Spinal cord (tissue), 10 donors: ENCODE measurements around the gene CREB5. TPM values are rescaled to one million over a fixed set of nuclear protein-coding genes. Genes with fewer than 3 reads are reported as not detected.
A peak's percentile ranks its signal among the peaks of the same experiment; 100 is the strongest.

Experiments used
- DNase-seq, 6 donors: peaks; one replicate each; pipeline versions ENCODE4 v3.0.0 to v3.0.0-alpha.2; 2013 to 2015; ENCODE audit warnings: low spot score in 6 of 6, low read depth in 4 of 6
- H3K27ac ChIP-seq: one replicate; pipeline ENCODE4 v1.5.1; 2013; ENCODE audit warnings: low read depth, low read length, control low read depth
- H3K27me3 ChIP-seq: one replicate; pipeline ENCODE4 v1.6.1; 2013; ENCODE audit warnings: low read length; ENCODE audit not compliant: control insufficient read depth, insufficient read depth
- H3K36me3 ChIP-seq: one replicate; pipeline ENCODE4 v1.6.1; 2013; ENCODE audit warnings: low read length; ENCODE audit not compliant: control insufficient read depth, insufficient read depth
- H3K4me1 ChIP-seq: one replicate; pipeline ENCODE4 v1.6.1; 2013; ENCODE audit warnings: low read length; ENCODE audit not compliant: control insufficient read depth, insufficient read depth
- H3K4me3 ChIP-seq: one replicate; pipeline ENCODE4 v1.5.1; 2013; ENCODE audit warnings: low read depth, low read length, control low read depth
- H3K9me3 ChIP-seq: one replicate; pipeline ENCODE4 v1.6.1; 2013; ENCODE audit warnings: low read length; ENCODE audit not compliant: control insufficient read depth, insufficient read depth
- WGBS: methylation state at CpG from one replicate; pipeline ENCODE4 v1.1.5; 2013; ENCODE audit warnings: missing lambda C conversion rate; ENCODE audit not compliant: insufficient coverage; 5-methylcytosine and 5-hydroxymethylcytosine counted together
- polyA plus RNA-seq, 2 donors: library from polyadenylated mRNA; unstranded; fragments of 120-200 nt; gene quantifications; one replicate each; pipeline ENCODE4 v1.2.1, GENCODE V29; 2013; ENCODE audit not compliant: insufficient read length in 2 of 2
- total RNA-seq, 2 donors: library from RNA; depleted of rRNA in 1 of 2; stranded (reverse); fragments of 120-200 nt in 1 of 2; fragments of >200 nt in 1 of 2; gene quantifications; one replicate each; pipeline versions ENCODE4 v1.2.3 to v1.2.4, GENCODE V29; 2013 to 2014
- donor health status: healthy.

CREB5 gene
- total and polyA plus RNA-seq, 4 donors = 15.3 to 34.3 (median 17.0) TPM

DNA sequence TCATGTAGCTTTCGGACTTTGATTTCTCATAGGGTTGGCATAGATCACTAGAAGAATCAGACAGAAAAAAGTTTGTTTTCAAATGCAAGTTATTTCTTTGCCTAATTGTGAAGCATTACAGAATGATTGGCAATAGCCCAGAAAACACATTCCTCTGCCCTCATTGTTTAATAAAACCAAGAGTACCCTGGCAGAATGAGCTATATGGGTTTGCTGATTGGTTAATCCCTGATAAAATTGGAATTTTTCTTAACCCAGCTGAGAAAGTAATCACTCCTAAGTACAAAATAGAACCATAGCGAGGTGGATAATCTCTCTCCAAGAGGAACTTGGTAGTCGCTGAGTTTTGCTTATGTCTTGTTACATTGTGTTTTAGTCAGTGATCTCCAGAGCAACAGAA is 30.9 kb upstream of the CREB5 start:
- Histone ChIP-seq H3K9me3 (no peaks in the 10 kb centered on the region), H3K4me1 (no peaks in the 10 kb centered on the region), H3K36me3 (no peaks in the 10 kb centered on the region), H3K4me3 (no peak overlapping the region), H3K27ac (no peak overlapping the region), H3K27me3 (no peaks in the 10 kb centered on the region)
- no CpG with 5 or more reads among the region's 3 CpGs for WGBS
- DNase-seq = no peak

DNA sequence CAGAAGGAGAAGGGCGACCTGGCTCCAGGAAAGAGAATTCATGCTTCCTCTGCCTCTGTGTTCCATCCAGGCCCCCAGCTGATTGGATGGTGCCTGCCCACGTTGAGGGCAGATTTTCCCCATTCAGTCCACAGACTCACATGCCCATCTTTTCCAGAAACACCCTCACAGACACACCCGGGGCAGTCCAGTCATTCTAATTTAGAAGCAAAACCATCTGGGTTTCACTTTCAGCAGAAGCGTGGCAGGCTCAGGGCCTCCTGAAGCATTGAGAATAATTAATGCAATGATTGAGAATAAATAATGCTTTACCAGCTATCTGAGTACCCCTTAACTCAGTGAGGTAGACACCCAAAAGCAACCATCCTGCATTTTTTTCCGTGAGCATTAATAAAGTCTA is 30.2 kb upstream of the CREB5 start:
- H3K4me3 ChIP-seq = no peak overlapping the region
- H3K27ac ChIP-seq = no peak overlapping the region
- no peaks in the 10 kb centered on the region for H3K27me3 ChIP-seq
- H3K36me3 ChIP-seq = no peaks in the 10 kb centered on the region
- H3K4me1 ChIP-seq = no peaks in the 10 kb centered on the region
- no peak for DNase-seq
- H3K9me3 ChIP-seq = no peaks in the 10 kb centered on the region
- 92% methylated on average over 3 of the region's 5 CpGs for WGBS

DNA sequence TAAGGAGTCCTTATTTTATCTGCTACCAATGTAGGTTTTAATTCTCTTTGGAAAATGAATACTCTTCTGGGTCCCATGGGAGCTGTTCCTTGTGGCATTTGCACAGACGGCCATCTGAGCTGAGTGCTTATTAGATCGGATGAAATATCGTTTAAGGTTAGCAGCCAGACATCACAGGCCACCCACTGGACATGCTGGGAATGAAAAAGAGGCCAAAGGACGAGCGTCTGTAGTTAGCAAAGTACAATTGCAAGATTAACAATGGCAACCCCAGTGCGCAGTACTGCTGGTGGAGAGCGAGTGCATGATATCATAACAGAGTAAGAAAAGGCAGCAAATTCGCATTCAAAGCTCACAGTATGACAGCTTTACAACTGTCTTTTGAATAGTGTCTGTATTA is 28.3 kb upstream of the CREB5 start:
- Histone ChIP-seq H3K36me3 (no peaks in the 10 kb centered on the region), H3K4me1 (no peaks in the 10 kb centered on the region), H3K27ac (no peak overlapping the region), H3K9me3 (no peaks in the 10 kb centered on the region), H3K4me3 (no peak overlapping the region), H3K27me3 (no peaks in the 10 kb centered on the region)
- WGBS = 35% methylated on average over 5 of the region's 8 CpGs
- peak in 1 of 6 donors; percentile 28 for DNase-seq

DNA sequence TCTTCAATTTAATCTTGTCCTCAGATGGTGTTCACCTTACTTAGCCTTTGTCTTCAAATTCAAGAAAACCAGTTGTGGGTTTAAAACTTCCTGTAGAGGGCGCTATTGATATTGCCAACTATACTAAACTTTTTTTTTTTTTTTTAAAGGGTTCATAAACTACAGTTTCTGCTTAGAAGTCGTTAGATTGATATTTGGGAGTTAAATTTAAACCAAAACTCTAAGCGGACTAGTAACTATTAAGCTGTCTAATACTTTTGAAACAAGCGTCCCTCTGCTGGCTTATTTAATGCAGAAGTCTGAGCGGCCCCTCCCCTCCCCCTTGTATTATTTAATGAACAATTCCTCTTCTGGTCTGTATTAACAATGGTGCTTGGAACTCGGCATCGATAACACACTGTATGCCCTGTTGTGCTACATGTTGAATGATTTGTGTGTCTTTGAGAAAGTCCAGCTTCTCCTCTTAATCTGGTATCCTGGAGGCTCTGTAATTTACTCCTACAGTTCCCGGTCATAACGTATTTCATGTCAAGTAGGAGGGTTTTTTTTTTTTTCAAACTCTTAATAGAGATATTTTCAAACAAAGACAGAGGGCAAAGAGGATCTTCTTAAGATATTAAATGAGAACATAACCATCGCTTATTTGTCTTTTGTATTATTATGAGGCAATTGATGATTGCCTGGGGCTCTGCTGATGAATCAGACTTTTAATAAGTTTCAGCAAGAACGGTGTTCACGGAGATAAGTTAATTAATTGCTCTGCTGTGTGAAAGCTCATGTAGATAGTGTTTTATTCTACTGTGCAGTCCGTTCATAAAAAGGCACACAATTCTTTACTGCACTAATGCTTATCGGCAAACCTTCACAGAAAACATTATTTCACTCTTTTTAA is 22.6 kb upstream of the CREB5 start:
- H3K27ac ChIP-seq = peak overlapping the region; percentile 76
- WGBS = no CpG with 5 or more reads among the region's 14 CpGs

DNA sequence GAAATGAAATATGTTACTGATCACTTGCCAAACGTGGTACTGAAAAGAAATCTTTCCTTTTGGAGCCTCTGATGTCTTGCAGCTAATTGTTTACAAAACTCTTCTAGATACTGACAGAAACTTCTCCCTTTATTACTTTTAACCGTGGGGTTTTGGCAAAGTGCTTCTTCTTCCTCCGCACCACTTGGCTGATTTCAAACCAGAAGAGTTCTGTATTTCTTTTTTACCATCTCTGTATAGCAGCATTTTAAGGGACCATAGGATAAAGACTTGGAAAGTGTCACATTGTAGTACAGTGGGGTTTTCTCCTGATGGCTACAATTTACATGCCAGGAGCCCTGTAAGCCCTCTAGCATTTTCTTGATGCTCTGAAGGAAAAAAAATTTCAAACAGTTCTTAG is 21.9 kb upstream of the CREB5 start:
- H3K36me3 ChIP-seq = no peaks in the 10 kb centered on the region
- H3K4me1 ChIP-seq = no peaks in the 10 kb centered on the region
- no peaks in the 10 kb centered on the region for H3K9me3 ChIP-seq
- H3K27ac ChIP-seq = peak overlapping the region; percentile 76
- DNase-seq = peak in 2 of 6 donors; percentile 14 to 32
- no peaks in the 10 kb centered on the region for H3K27me3 ChIP-seq
- no peak overlapping the region for H3K4me3 ChIP-seq
- no CpG with 5 or more reads among the region's 3 CpGs for WGBS

More for the DNA sequence above, 22.6 kb upstream of the CREB5 start:
- peak in 5 of 6 donors; percentile 36 to 90 (median 60) for DNase-seq
- peak overlapping the region; percentile 35 for H3K4me3 ChIP-seq
- no peaks in the 10 kb centered on the region for H3K36me3 ChIP-seq
- H3K27me3 ChIP-seq = no peaks in the 10 kb centered on the region
- no peaks in the 10 kb centered on the region for H3K4me1 ChIP-seq
- H3K9me3 ChIP-seq = no peaks in the 10 kb centered on the region

DNA sequence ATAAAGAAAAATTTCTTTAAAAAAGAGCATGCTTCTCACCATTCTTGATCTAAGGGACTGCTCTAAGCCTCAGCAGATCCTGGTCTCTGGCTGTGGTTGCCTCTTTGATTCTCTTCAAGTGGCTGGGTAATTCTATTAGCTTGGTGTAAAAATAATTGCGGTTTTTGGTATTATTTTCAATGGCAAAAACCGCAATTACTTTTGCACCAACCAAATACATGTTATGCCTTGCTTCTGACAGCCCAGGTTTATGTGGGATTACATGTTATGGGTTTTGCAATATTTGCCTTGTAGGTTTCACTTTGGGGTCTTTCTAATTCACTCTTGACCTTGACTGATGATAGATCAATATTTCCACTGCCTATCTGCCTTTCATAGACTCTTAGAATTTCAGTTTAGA is 20.0 kb upstream of the CREB5 start:
- WGBS = no CpG with 5 or more reads among the region's 2 CpGs
- Histone ChIP-seq H3K27ac (no peak overlapping the region), H3K27me3 (no peaks in the 10 kb centered on the region), H3K4me3 (no peak overlapping the region), H3K36me3 (no peaks in the 10 kb centered on the region), H3K4me1 (no peaks in the 10 kb centered on the region), H3K9me3 (no peaks in the 10 kb centered on the region)
- DNase-seq = no peak

DNA sequence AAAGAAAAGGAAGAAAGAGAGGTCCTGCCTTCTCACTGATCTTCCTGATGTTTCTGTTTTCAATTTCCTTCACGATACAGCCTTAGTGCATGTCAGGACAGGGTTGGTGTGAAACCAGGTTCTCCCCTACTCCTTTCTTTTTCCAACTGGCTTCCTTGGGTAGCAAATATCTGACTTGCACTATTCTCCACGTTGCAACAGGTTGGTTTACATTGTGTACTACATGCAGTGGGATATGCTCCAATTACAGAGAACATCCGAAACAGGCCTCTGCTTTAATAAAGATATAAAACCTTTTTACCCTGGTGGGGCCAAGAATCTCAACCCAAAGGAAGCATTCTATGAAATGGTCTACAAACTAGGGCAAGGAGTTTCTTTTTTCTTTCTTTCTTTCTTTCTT is 16.9 kb upstream of the CREB5 start:
- Histone ChIP-seq H3K4me1 (no peaks in the 10 kb centered on the region), H3K27me3 (no peaks in the 10 kb centered on the region), H3K4me3 (no peak overlapping the region), H3K27ac (no peak overlapping the region), H3K9me3 (no peaks in the 10 kb centered on the region), H3K36me3 (no peaks in the 10 kb centered on the region)
- DNase-seq = no peak
- WGBS = no CpG with 5 or more reads among the region's 3 CpGs

DNA sequence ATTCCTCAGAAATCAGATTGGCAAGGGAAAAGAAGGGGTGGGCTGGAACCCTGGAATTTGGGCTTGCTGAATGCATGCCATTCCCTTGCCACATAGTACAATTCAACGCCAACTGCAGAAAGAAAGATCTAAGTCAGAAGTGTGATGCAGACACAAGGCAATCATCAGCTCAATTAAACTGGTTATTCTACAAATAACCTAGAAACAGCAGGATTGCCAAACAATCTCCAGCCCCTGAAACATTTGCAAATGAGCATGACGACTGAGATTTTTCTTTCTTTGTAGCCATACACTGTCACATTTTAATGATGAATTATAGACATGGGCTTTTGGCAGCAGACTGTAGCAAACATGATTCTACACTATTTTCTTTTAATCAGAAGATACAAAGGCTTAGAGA is 16.5 kb upstream of the CREB5 start:
- no peak for DNase-seq
- Histone ChIP-seq H3K9me3 (no peaks in the 10 kb centered on the region), H3K4me1 (no peaks in the 10 kb centered on the region), H3K27me3 (no peaks in the 10 kb centered on the region), H3K4me3 (no peak overlapping the region), H3K36me3 (no peaks in the 10 kb centered on the region), H3K27ac (no peak overlapping the region)
- WGBS = no CpG with 5 or more reads among the region's 2 CpGs

DNA sequence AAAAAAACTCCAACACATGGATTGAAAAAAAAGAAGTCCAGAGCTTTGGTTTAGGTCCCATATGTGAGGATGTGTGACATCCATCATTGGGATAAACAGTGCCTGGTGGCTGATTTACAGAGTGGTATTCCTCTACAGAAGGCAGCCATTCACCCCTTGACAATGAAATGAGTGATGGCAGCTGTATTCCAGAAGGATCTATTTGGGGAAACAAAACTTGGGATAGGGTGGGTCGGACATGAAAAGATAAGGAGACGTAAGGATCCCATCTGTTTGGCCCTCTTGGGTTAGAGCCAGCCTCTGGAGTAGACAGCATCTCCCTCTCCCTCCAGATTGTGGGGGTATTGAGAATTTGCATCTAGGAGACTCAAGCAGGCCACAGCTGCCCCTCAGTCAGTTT is 15.2 kb upstream of the CREB5 start:
- no peaks in the 10 kb centered on the region for H3K9me3 ChIP-seq
- no peak overlapping the region for H3K4me3 ChIP-seq
- no peaks in the 10 kb centered on the region for H3K4me1 ChIP-seq
- no peaks in the 10 kb centered on the region for H3K36me3 ChIP-seq
- H3K27ac ChIP-seq = no peak overlapping the region
- no peaks in the 10 kb centered on the region for H3K27me3 ChIP-seq
- WGBS = no CpG with 5 or more reads among the region's 2 CpGs
- DNase-seq = peak in 1 of 6 donors; percentile 45

DNA sequence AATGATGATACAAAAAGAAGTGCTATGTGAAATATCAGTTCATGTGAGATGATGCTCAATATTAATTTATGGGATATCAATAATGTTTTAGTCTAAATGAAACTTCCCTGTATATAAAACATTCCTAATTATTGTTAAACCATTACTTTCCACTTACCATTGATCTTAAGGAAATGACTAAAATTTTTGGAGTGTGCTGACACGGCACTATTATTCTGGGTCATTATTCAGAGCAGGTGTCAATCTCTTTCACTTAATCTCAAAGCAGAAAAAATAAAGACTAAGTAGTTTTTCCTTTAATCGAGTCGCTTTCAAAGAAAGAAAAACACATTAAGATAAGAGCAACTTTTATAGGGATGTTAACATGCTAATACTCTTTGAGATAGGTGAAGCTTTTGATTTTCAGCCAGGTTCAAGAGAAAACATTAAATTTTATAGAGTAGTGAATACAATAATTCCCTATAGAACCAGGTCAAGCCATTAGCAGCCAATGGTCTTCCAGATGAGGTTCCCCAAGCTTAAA is 11.4 kb upstream of the CREB5 start:
- DNase-seq = no peak
- Histone ChIP-seq H3K4me3 (no peak overlapping the region), H3K36me3 (no peaks in the 10 kb centered on the region), H3K27ac (no peak overlapping the region), H3K9me3 (no peaks in the 10 kb centered on the region), H3K4me1 (no peaks in the 10 kb centered on the region), H3K27me3 (no peaks in the 10 kb centered on the region)
- no CpG with 5 or more reads among the region's 3 CpGs for WGBS
